GM19043 (cell line): ENCODE results near the gene PHF5A.
A peak's percentile ranks its signal among the peaks of the same experiment; 100 is the strongest.
"Not testable (repeated sequence)": the region's sequence is repeated elsewhere in the genome, so short reads cannot be mapped to it uniquely, and the experiment has no call there.

ENCODE experiments used
- ATAC-seq: cut with Tn5 transposase; IDR thresholded peaks from one replicate; pipeline ENCODE4 v1.9.1; 2021; ENCODE audit warnings: low read depth; ENCODE audit not compliant: unreplicated experiment

Gene PHF5A

GRCh38 chr22:41488596-41489385 lies 20.3 kb upstream of the PHF5A start:
- ATAC-seq, result no peak

- no peak for ATAC-seq
These were observed 19.6 kb upstream of the PHF5A start for GRCh38 chr22:41488076-41488475.

GRCh38 chr22:41487037-41487935 lies 18.8 kb upstream of the PHF5A start:
- ATAC-seq, result no peak

GRCh38 chr22:41485033-41485432 lies 16.5 kb upstream of the PHF5A start:
- ATAC-seq, result no peak

- no peak for ATAC-seq
These were observed 13.9 kb upstream of the PHF5A start for GRCh38 chr22:41482319-41482935.

GRCh38 chr22:41481925-41482318 lies 13.4 kb upstream of the PHF5A start:
- ATAC-seq, result no peak

GRCh38 chr22:41481131-41481830 lies 12.8 kb upstream of the PHF5A start:
- ATAC-seq, result no peak

GRCh38 chr22:41480397-41480735 lies 11.9 kb upstream of the PHF5A start:
- no peak for ATAC-seq

- ATAC-seq, result no peak
These were observed 11.3 kb upstream of the PHF5A start for GRCh38 chr22:41479671-41480396.

- no peak for ATAC-seq
These were observed 10.5 kb upstream of the PHF5A start for GRCh38 chr22:41478891-41479521.

GRCh38 chr22:41478473-41478872 lies 10.0 kb upstream of the PHF5A start:
- ATAC-seq, result no peak

GRCh38 chr22:41474872-41475451 lies 6.5 kb upstream of the PHF5A start:
- ATAC-seq, result no peak

GRCh38 chr22:41471568-41471967 lies 3.1 kb upstream of the PHF5A start:
- ATAC-seq, result no peak

GRCh38 chr22:41470886-41471285 lies 2.4 kb upstream of the PHF5A start:
- no peak for ATAC-seq

- ATAC-seq, result peak; percentile 7
These were observed 843 bp upstream of the PHF5A start for GRCh38 chr22:41469218-41469851.

- ATAC-seq, result no peak
These were observed 6.6 kb downstream of the PHF5A start for GRCh38 chr22:41461901-41462300.

- ATAC-seq, result not testable (repeated sequence)
These were observed 8.4 kb downstream of the PHF5A start for GRCh38 chr22:41460071-41460470.

- no peak for ATAC-seq
These were observed 9.1 kb downstream of the PHF5A start for GRCh38 chr22:41459431-41459830.
